HG02678 (cell line): ENCODE results near the gene PCSK1N.
"Not testable (repeated sequence)": the region's sequence is repeated elsewhere in the genome, so short reads cannot be mapped to it uniquely, and the experiment has no call there.

Experiments used
- ATAC-seq: cut with Tn5 transposase; IDR thresholded peaks from one replicate; pipeline ENCODE4 v1.9.1; 2021; ENCODE audit warnings: mild to moderate bottlenecking, moderate library complexity; ENCODE audit not compliant: unreplicated experiment

Gene PCSK1N, protein sequence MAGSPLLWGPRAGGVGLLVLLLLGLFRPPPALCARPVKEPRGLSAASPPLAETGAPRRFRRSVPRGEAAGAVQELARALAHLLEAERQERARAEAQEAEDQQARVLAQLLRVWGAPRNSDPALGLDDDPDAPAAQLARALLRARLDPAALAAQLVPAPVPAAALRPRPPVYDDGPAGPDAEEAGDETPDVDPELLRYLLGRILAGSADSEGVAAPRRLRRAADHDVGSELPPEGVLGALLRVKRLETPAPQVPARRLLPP

DNA sequence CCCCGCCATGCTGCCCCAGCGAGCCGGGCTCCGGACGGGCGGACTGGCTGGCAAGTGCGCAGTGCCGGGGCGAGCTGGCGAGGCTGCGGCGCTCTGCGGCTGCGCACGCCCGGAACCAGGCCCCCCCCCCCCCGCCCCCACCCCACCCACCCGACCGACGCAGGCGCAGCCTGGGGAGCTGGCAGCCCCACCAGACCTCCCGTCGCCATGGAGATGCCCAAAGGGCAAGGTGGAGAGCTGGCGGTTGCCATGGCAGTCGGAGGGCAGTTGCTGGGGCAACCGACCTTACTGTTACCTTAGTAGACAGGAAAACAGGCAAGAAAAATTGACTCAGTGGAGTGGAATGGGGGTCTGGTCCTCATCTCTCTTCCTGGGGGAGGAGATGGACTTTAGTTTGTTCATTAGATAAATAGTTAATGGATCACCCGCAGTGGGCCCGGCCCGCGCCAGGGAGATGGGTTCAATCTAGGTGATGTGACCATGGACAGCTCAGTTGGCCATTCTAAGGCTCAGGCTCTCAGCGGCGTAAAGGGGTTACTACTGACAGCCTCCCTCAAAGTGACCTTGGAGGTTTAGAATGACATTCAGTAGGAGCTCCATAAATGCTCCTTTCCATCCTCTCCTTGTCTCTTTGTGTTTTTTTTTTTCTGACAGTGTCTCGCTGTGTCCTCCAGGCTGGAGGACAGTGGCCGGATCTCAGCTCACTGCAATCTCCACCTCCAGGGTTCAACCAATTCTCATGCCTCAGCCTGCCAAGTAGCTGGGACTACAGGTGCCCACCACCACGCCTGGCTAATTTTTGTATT is at the start of gene PCSK1N:
Gene PCSK1N, minus strand, starts transcription at position 87 of the 806 bp plus-strand sequence. Its CDS starts 78 bp downstream, at position 9.
- no peak for ATAC-seq

DNA sequence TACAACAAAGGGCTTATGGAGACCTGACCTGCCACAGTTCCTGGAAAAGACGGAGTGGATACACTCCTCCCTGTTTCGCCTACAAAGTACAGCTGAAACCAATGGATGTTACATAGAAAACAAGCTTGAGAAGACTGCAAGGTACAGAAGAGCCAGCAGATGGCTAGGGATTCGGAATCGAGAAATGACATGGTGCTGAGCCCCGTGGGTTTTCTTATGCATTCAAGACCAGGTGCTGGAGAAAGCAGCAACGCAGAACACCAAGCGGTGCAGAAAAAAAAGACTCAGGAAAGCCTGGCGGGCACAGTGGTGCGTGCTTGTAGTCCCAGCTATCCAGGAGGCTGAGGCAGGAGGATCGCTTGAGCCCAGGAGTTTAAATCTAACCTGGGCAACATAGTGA is 48.3 kb upstream of the PCSK1N start:
- no peak for ATAC-seq

DNA sequence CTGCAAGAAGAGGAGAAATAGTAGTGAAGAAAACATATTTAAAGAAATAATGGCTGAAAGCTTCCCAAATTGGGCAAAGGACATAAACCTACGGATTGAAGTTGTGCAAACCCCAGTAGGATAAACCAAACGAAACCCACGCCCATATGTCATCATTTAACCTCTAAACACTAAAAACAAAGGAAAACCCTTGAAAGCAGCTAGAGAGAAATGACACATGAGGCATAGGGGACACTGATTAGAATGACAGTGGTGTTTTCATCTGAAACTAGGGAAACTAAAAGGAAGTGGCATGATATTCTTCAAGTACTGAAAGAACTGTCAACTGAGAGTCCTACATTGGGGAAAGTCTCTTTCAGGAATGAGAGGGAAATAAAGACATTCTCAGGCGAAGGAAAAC is 41.5 kb upstream of the PCSK1N start:
- not testable (repeated sequence) for ATAC-seq

DNA sequence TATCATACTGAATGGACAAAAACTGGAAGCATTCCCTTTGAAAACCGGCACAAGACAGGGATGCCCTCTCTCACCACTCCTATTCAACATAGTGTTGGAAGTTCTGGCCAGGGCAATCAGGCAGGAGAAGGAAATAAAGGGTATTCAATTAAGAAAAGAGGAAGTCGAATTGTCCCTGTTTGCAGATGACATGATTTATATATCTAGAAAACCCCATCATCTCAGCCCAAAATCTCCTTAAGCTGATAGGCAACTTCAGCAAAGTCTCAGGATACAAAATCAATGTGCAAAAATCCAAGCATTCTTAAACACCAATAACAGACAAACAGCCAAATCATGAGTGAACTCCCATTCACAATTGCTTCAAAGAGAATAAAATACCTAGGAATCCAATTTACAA is 36.6 kb upstream of the PCSK1N start:
- ATAC-seq: not testable (repeated sequence)

DNA sequence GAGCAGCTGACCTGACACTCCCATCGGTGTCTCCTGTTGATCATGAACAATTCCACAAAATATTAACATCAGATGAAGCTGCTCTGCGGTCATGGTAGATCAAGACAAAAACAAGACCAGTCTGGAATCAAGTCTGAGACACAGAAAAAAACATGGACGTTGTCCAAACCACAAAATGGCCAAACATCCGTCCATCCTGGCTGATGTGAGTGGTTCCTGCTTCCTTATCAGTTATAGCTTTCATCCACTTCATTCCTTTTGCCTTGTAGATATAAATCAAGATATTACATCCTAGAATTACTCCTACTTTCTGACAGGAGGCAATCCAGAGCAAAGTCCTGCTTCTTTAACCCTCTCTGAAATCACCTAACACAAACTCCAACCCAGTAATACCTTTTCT is 28.8 kb upstream of the PCSK1N start:
- no peak for ATAC-seq

DNA sequence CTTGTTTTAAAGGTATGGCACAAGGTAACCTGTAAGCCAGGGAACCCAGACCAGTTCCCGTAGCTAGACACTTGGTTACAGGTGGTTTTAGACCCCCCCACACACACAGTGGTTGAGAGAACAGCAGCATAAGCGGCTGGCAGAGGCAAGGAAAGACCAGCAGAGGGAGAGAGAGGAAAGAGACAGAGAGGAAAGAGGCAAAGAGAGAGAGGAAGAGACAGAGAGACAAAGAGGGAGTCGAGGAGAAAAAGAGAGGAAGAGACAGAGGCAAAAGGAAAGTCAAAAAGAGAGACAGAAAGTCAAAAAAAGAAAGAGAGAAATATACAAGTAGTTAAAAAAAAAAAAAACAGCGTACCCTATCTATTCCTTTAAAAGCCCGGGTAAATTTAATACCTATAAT is 19.5 kb upstream of the PCSK1N start:
- ATAC-seq: no peak

DNA sequence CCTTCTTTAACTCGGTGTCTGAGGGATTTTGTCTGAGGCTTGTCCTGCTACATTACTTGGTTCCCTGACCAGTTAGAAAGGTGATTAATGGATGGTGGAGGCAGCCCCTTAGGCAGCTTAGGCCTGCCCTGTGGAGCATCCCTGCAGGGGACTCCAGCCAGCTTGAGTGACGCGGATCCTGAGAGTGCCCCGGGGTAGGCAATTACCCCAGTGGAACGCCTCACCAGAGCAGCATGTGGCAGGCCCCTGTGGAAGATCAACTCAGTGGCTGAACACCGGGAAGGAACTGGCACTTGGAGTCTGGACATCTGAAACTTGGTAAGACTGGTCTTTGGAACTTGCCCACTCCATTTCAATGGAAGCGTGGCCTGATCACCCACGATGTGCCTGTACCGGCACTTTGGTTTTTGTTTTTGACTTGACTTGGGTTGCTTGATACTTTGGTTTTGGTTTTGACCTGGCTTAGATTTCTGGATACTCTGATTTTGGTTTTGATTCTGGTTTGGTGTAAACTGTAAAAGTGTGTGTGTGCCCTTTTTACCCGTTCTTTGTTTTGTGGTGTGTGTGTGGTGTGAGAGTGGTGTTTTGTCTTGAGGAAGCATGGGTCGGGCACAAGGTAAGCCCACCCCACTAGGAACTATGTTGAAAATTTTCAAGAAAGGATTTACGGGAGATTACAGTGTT is 18.9 kb upstream of the PCSK1N start:
- ATAC-seq: not testable (repeated sequence)

DNA sequence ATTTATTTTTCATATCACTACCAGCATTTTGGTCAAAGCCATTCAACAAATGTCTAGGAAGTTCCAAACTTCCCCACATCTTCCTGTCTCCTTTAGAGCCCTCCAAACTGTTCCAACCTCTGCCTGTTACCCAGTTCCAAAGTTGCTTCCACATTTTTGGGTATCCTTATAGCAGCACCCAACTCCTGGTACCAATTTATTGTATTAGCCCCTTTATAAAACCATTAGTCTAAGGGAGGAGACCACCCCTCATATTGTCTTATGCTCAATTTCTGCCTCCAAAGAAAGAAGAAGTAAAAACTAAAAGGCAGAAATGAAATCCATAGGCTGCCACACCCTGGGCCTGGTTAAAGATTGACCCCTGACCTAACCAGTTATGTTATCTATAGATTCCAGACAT is 18.1 kb upstream of the PCSK1N start:
- not testable (repeated sequence) for ATAC-seq

DNA sequence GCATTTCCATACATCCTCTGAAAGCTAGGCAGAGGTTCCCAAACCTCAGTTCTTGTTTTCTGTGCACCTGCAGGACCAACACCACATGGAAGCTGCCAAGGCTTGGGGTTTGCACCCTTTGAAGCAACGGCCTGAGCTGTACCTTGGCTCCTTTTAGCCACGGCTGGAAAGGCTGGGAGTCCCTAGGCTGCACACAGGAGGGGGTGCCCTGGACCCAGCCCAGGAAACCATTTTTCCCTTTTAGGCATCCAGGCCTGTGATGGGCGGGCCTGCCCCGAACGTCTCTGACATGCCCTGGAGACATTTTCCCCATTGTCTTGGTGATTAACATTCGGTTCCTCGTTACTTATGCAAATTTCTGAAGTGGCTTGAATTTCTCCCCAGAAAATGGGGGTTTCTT is 17.4 kb upstream of the PCSK1N start:
- no peak for ATAC-seq

DNA sequence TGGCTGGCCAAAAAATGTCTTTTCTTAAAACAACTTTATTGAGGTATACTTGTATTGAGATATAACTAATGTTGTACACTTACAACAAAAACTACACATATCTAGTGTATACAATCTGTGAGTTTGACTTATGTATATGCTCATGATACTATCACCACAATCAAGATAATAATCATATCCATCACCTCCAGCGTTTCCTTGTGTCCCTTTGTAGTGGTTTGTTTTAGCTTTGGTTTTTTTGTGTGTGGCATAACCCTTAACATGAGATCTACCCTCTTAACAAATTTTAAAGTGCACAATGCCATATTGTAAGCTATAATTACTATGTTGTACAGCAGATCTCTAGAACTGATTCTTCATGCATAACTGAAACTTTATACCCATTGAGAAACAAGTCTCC is 13.4 kb upstream of the PCSK1N start:
- no peak for ATAC-seq

DNA sequence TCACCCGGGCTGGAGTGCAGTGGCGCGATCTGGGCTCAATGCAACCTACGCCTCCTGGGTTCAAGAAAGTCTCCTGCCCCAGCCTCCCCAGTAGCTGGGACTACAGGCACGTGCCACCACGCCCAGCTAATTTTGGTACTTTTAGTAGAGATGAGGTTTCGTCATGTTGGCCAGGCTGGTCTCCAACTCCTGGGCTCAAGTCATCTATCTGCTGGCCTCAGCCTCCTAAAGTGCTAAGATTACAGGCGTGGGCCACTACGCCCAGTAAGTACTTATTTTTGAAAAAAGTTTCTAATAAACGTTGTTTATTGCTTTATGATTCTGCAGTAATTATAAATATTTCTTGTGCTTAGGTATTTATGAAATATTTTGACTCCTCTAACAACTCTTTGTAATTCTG is 4.3 kb upstream of the PCSK1N start:
- no peak for ATAC-seq

DNA sequence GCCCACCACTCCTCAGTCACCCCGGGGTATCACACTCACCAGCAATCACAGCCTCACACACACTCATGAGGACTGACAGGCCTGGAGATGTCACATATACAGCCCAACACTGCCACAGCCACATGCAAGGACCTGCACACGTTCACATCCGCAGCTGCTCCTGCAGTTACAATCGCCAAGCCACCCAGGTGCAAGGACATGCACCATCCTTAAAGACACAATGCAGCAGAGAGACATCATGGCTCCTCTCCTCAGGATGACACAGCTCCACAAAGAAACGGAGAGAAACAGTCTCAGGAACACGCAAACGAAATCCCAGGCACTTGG is 1.1 kb downstream of the PCSK1N start:
- no peak for ATAC-seq

DNA sequence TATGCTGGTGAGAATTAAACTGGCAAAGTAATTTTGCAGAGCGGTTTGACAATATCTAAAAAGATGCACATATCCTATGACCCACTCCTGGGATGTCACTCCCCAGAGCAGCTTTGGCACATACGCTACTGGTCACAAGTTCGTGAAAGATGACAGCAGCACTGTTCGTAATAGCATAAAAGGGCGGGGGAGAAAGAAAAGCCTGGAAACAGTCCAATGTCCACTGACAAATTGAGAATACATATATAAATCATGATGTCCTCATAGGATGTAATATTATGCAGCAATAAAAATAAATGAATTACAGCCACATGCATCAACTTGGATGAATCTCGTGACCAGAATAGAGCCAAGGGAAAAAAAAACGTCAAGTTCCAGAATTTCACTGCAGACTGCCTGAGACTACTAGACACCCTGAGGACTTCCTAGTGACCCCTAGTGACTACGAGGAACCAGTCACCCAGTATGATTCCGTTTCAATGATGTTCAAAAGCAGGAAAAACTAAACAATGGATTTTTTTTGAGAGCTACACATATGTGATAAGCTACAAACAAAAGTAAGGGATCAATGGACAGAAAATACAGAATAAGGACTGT is 1.8 kb downstream of the PCSK1N start:
- ATAC-seq: no peak

DNA sequence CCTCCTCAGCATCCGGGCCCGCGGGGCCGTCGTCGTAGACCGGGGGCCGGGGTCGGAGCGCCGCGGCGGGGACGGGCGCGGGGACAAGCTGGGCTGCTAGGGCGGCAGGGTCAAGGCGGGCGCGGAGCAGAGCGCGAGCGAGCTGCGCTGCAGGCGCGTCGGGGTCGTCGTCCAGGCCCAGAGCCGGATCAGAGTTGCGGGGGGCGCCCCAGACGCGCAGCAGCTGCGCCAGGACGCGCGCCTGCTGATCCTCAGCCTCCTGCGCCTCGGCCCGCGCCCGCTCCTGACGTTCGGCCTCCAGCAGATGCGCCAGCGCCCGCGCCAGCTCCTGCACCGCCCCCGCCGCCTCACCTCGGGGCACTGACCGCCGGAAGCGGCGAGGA is 3.5 kb downstream of the PCSK1N start:
- ATAC-seq: no peak

DNA sequence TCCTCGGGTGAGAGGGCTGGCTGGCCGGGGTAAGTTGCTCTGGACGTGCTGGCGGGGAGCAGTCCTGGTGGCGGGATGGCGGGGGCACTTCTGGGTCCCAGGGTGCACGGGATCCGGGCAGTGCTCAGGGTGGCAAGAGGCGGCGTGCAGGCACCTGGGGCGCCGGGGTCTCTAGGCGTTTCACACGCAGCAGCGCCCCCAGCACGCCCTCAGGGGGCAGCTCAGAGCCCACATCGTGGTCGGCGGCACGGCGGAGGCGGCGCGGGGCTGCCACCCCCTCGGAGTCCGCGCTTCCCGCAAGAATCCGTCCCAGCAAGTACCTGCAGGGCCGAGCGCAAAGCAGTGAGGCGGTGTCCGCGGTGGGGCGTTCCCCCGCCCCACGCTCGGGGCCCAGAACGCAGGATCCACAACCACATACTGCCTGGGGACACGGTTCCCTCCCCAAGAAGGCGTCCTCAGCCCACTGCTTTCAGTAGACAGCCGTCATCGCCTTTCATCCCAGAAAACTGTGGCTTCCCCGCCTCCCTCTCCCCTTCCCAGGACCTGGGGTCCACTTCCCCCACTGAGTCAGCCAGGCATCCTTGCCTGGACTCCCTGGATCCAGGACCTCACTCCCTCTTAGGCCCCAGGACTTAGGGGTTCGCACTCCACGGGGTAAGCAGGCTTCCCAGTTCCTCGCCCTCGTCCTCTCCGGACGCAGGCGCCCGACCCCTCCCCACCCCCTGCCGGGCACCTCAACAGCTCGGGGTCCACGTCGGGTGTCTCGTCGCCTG is 4.1 kb downstream of the PCSK1N start:
- ATAC-seq: no peak

DNA sequence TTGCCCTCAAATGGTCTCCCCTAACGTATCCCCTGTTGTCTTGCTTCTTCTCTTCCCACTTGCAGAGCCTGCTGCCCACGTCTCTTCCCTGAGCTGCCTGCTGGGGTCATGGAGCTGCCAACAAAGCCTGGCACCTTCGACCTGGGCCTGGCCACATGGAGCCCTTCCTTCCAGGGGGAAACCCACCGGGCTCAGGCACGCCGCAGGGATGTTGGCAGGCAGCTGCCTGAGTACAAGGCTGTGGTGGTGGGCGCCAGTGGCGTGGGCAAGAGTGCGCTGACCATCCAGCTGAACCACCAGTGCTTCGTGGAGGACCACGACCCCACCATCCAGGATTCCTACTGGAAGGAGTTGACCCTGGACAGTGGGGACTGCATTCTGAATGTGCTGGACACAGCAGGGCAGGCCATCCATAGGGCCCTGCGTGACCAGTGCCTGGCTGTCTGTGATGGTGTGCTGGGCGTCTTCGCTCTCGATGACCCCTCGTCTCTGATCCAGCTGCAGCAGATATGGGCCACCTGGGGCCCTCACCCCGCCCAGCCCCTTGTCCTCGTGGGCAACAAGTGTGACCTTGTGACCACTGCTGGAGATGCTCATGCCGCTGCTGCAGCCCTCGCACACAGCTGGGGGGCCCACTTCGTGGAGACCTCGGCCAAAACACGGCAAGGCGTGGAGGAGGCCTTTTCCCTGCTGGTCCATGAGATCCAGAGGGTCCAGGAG is 6.2 kb downstream of the PCSK1N start:
- ATAC-seq: no peak

DNA sequence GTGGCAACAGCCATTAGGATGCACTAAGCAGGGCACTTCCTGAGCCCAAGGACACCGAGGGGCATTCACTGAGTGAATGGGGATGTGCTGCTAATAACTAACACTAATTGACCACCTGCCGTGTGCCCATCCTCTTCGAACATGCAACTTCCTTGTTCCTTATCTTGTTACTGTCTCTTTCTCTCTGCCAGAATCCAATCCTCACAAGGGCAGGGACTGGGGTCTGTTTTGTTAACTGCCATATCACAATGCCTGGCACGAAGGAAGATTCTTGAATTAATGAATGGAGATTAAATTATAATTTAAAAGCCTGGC is 7.8 kb downstream of the PCSK1N start:
- no peak for ATAC-seq

DNA sequence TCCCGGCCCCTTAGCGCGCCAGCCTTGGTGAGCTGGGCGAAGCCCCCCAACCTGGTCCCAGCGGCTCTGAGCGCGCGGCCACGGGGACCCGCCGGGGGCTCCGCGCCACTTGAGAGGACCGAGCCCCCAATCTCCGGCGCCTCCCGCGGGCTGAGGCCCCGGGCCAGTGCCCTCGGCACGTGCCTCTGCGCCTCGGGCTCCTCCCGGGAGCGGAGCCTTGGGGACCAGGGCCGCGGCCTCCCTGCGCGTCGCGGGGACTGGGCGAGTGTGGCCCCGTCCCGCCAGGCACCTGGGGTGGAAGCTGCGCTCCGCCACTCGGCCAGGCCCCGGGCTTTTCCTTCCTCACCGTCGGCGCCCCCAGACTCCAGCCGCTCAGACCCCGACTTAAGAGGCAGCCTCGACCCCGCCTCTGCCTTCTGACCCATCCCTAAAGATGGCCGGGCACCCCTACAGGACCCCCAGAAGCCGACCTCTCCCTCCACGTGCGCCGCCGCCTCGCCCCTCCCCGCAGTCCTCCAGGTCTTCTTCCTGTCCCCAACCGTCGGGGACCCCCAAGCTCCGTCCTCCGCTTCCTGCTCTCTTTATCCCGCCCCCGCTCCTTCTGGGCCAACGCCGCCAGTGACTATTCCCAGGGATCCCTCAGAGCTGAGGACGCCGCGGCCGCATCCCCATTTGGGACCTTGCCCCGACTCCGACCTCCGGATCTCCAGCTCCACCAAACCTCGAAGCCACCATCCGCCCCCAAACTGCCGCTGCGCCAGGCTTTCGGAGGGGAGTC is 8.3 kb downstream of the PCSK1N start:
- no peak for ATAC-seq

DNA sequence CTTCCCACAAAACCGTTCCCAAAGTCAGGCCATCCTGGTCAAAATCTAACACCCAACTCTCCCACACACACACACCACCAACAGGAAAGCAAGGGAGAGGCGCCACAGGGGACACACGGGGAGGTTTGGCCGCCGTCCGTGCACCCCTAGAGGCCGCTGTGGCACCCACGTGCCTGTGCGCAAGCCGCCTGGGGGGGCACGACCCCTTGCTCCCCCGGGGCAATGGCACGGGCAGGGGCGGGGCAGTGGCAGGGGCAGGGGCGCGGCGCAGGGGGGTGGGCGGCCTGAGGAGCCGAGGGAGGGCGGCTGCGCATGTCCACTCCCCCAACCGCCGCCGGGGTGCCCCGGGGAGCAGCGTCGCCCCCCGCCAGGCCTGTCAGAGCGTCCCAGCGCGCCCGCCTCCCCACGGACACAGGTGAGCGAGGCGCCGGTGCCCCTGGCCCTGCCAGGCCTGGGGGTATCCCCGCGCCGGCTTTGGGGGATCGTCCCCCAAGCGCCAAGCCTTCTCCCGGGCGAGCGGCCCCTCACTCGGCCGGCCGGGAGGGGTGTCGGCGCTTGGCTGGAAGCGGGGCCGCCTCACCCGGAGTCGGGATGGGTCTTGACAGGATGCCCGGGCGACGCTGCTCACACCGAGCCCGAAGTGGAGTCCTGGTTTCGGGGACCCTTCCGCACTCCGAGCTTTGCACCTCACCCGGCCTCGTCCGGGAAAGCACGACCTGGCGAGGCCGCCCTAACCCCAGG is 9.1 kb downstream of the PCSK1N start, which contains the start of gene ERAS:
Gene ERAS, plus strand, starts transcription at position 379 of the 741 bp plus-strand sequence. CDS start 2,611 bp downstream, outside the sequence.
- no peak for ATAC-seq
